GM21825 (cell line): ENCODE measurements around the gene TRPC6.
"Not testable (repeated sequence)": the region's sequence is repeated elsewhere in the genome, so short reads cannot be mapped to it uniquely, and the experiment has no call there.

Source experiments
- ATAC-seq: cut with Tn5 transposase; IDR thresholded peaks from one replicate; pipeline ENCODE4 v1.9.1; 2021; ENCODE audit warnings: mild to moderate bottlenecking, moderate library complexity; ENCODE audit not compliant: unreplicated experiment

TRPC6 gene

GRCh38 chr11:101458161-101458560, 125.6 kb downstream of the TRPC6 start:
- no peak for ATAC-seq

- ATAC-seq = no peak
Observed at GRCh38 chr11:101456812-101457211, 127.0 kb downstream of the TRPC6 start.

GRCh38 chr11:101453682-101454081, 130.1 kb downstream of the TRPC6 start:
- ATAC-seq = no peak

GRCh38 chr11:101448881-101449442, 134.8 kb downstream of the TRPC6 start:
- no peak for ATAC-seq

- no peak for ATAC-seq
Observed at GRCh38 chr11:101446726-101447125, 137.1 kb downstream of the TRPC6 start.

GRCh38 chr11:101446238-101446637, 137.6 kb downstream of the TRPC6 start:
- no peak for ATAC-seq

GRCh38 chr11:101445761-101446160, 138.0 kb downstream of the TRPC6 start:
- ATAC-seq = no peak

GRCh38 chr11:101444851-101445250, 139.0 kb downstream of the TRPC6 start:
- ATAC-seq = no peak

GRCh38 chr11:101444164-101444563, 139.6 kb downstream of the TRPC6 start:
- no peak for ATAC-seq

GRCh38 chr11:101442936-101443521, 140.8 kb downstream of the TRPC6 start:
- no peak for ATAC-seq

- ATAC-seq = no peak
Observed at GRCh38 chr11:101442171-101442570, 141.6 kb downstream of the TRPC6 start.

- ATAC-seq = no peak
Observed at GRCh38 chr11:101441747-101442146, 142.1 kb downstream of the TRPC6 start.

- ATAC-seq = no peak
Observed at GRCh38 chr11:101439488-101439887, 144.3 kb downstream of the TRPC6 start.

- not testable (repeated sequence) for ATAC-seq
Observed at GRCh38 chr11:101438708-101439107, 145.1 kb downstream of the TRPC6 start.

- no peak for ATAC-seq
Observed at GRCh38 chr11:101438126-101438525, 145.7 kb downstream of the TRPC6 start.

GRCh38 chr11:101436511-101437142, 147.2 kb downstream of the TRPC6 start:
- ATAC-seq = peak; percentile 71

GRCh38 chr11:101435408-101435973, 148.3 kb downstream of the TRPC6 start:
- ATAC-seq = no peak

- no peak for ATAC-seq
Observed at GRCh38 chr11:101434026-101434643, 149.7 kb downstream of the TRPC6 start.

GRCh38 chr11:101433151-101433550, 150.7 kb downstream of the TRPC6 start:
- no peak for ATAC-seq

- ATAC-seq = no peak
Observed at GRCh38 chr11:101429703-101430540, 153.9 kb downstream of the TRPC6 start.

- no peak for ATAC-seq
Observed at GRCh38 chr11:101428918-101429317, 154.9 kb downstream of the TRPC6 start.
